ENCODE data around the gene HDAC3.

The HDAC3 gene

GRCh38 chr5:141636413-141637122 is at the start of gene HDAC3, which contains the start of gene RELL2:
Gene HDAC3 (minus strand): TSS chr5:141636849. CDS start chr5:141636790, 59 bp downstream.
Gene RELL2 (plus strand): TSS chr5:141636997. CDS start chr5:141638226, 1,229 bp downstream.
- peak; percentile 58 to 88 for DNase-seq

- no peak for DNase-seq
Measured at GRCh38 chr5:141685591-141685990, 48.9 kb upstream of the HDAC3 start.

DNA sequence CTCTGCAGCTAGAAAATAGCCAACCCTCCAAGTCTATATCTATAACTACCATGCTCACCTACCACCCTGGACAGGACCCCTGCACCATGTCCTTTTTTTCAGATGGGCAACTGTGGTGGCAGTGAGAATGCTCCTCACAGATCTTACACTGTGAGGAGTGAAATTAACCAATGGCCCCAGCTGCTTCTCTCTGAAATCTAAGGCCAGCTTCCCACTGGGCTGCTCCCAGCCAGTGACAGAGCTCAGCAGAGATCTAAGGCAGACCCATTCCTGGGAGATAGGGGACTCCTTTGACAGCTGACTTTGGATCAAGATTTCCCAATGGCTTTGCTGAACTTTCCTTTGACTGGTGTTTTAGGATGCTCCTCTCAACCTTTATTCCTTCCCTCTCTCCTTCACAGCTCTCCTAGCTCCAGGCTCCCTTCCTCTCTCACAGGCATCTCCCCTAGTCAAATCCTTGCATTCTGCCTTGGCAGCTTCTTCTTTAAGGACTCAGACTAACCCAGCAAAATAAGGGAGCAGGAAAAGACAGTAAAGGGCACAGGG is 47.0 kb upstream of the HDAC3 start:
- DNase-seq, result no peak

- DNase-seq, result peak in 1 of 2 experiments; percentile 43
Measured at GRCh38 chr5:141681695-141682641, 45.3 kb upstream of the HDAC3 start, which contains the start of gene ARAP3. Gene ARAP3 (minus strand): TSS chr5:141682230. CDS start chr5:141680486, 1,744 bp downstream.

DNA sequence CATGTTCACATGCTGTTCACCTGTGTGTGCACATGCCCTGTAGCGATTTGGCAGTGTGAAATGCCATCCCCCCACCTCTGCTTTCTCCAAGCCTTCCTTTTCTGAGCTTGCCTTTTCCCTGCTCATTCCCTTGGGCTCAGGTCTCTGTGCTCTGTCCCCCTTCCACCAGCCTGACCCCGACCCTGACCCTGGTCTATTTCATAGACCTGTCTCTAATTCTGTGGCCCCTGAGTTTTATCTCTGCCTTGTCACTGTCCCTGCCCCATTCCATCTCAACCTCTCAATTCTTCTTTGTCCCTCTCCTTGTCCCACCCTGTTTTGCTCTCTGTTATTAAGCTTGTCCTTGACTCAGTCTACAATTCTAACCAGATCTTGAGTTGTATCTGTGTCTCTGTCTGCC is 44.6 kb upstream of the HDAC3 start:
- DNase-seq, result no peak

DNA sequence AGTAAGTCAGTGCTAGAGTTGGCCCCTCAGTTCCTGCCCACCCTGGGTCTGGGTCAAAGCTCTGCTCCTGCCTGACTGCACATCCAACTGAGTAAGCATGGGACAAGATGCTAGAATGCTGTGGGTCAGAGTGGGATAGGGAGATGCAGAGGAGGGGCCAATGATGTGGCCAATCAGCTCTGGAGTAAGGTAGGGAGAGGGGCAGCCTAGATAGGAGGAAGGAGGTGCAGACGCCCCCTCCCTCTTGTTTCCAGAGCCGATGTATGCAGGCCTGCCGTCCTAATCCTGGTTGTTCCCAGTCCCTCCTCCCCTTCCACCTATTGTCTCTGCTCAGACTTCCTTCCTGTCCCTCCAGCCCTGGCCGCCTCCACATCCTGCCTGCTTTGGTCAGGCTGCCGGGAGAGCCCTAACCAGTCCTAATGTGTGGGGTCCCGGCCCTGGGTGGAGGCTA is 44.1 kb upstream of the HDAC3 start:
- peak in 1 of 2 experiments; percentile 18 for DNase-seq

- no peak for DNase-seq
Measured at GRCh38 chr5:141680178-141680577, 43.5 kb upstream of the HDAC3 start.

- DNase-seq, result peak in 1 of 2 experiments; percentile 21
Measured at GRCh38 chr5:141677415-141677814, 40.8 kb upstream of the HDAC3 start.

GRCh38 chr5:141675672-141676071 is 39.0 kb upstream of the HDAC3 start:
- no peak for DNase-seq

- DNase-seq, result no peak
Measured at GRCh38 chr5:141674747-141675146, 38.1 kb upstream of the HDAC3 start.

DNA sequence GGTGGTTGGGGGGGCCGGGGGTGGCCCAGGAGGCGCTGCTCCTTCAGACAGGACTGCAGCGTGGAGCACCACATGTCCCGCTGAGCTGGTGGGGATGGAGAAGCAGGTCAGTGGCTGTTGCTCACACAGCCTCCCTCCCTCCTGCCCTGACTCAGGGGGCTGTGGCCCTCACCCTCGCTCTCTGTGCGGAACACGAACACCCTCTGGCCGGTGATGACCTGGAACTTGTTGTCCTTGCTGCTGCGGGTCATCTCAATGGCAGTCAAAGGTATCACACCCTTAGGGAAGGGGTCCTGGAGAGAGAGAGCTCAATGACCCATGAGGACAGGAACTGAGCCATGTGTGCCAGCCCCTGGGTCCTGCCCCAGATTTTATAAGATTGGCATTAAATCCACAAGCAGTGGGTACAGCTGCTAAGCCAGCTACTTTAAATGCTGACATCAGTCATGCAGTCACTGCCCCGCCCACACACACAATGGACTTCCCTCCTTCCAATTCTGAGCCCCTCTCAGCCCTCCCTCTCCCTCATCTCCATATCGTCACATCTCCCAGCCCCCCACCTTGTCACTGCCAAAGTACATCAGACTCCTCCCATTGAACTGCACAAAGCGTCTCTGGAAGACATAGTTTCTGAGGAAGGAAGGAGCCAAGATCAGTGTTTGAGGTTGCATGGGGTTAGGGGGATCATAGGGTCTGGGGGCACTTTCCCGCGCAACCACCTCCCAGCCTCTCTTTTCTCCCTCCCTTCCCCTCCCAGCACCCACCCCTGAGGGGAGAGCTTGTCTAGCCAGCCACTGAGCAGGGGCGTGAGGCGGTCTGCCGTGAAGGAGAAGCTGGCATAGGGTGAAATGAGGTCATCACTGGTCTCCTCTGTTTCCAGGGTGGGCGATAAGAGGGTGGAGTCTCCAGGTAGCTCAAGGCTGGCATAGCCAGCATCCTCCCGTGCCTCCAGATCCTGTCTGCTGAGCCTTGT is 36.5 kb upstream of the HDAC3 start:
- DNase-seq, result no peak

GRCh38 chr5:141672071-141672840 is 35.6 kb upstream of the HDAC3 start:
- no peak for DNase-seq

GRCh38 chr5:141669520-141669919 is 32.9 kb upstream of the HDAC3 start:
- no peak for DNase-seq

DNA sequence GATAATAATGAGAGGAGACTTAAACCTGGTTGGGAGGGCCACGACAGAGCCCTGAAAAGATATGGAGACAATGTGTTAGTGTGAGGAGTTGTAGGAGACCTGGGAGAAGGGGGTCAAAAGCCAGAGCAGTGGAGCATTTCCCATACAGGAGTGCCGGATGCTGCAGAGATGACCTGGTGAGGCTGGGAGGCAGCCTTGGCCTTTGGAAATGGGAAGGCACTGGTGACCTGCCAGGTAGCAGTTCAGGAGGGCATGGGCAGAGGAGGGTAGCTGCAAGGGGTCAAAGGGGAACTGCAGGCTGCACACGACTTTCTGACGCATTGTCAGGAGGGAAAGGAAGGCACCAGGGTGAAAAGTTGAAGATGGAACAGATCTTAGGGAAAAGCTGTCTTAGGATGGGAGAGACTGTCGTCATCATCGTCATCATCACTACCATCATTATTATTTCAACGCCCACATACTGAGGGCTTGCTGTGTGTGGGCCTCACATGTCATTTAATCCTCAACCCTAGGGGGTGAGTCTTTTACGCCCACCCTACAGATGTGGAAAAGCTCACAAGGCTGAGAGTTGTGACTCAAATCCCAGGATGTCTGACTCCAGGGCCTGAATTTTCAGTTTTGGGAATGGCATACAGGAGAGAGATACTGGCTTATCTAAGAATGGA is 32.1 kb upstream of the HDAC3 start:
- DNase-seq, result no peak

DNA sequence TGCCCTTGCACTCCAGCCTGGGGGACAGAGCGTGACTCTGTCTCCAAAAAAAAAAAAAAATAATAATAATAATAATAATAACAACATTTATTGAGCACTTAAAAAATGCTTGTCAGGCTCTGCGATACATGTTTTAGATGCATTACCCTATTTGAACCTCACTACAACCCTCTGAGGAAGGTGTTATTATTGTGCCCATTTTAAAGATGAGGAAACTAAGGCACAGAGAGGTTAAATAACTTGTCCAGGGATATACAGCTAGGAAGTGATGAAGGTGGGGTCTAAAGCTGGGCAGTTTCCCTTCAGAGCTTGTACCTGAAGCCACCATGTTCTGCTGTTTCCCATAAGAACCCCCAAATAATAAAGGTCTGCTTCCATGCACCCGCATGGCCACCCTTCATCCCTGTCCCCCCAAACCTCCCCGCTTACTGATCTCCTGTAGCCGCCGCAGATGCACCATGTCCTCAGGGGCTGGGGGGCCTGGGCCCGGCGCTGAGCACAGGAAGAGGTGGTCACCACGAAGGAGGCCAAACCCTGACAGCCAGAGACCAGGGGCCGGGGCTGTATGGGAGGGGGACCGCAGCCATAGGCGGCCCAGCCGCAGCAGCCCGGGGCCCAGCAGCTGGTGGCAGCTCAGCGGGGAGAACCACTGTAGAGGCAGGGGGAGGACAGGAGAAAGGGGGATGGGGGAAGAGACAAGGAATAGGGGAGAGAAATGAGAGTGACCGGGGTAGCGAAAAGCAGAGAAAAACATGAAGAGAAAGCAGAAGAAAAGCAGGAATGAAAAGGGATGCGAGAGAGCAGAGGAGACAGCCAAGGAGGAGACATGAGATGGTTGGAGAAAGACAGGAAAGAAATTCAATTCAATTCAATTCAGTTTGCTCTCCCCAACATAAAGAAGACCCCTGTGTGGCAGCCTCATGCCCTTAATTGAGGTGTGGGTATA is 29.6 kb upstream of the HDAC3 start:
- DNase-seq, result no peak

- DNase-seq, result peak in 1 of 2 experiments; percentile 48
Measured at GRCh38 chr5:141664733-141665461, 28.2 kb upstream of the HDAC3 start.

GRCh38 chr5:141663506-141663905 is 26.9 kb upstream of the HDAC3 start:
- no peak for DNase-seq

DNA sequence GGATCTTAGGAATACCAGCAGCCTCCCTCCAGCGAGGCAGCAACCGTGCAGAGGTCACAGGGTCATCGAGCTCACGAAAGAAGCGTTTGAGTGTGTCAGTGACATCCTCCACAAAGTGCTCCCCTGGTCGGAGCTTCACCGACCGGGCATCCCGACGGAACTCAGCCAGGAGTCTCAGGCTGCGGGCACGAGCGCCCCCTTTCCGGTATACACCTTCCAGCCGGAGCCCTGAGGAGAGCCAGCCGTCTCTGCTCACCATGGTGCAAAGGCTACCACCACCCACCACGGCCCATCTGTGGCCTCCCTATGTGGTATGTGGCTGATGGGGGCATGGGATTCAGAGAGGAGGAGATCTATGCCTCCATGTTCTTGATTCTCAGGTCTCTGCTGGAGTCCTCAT is 25.4 kb upstream of the HDAC3 start:
- DNase-seq, result no peak

All from SW 1271 (cell line).